ENCODE data around the gene CCDC9B. TPM values are rescaled to one million over a fixed set of nuclear protein-coding genes. Genes with fewer than 3 reads are reported as not detected.

Gene CCDC9B
- total RNA-seq, 1 donor from 2014 or later: 71.4 TPM

- no peaks in the 10 kb centered on the region for H3K9me3 ChIP-seq
- intact Hi-C loops (cut with DNase I): no loop called here
- peaks cover 10% of the 10 kb centered on the region for H3K27me3 ChIP-seq (ENCODE audit: low read depth)
- peaks cover 15% of the 10 kb centered on the region for H3K4me1 ChIP-seq
- H3K36me3 ChIP-seq: peaks cover 37% of the 10 kb centered on the region
- DNase-seq (no peak), ATAC-seq (no peak)
- no peak overlapping the region for H3K4me3 ChIP-seq
- H3K27ac ChIP-seq: no peak overlapping the region
- TF ChIP-seq, protein P1, sequence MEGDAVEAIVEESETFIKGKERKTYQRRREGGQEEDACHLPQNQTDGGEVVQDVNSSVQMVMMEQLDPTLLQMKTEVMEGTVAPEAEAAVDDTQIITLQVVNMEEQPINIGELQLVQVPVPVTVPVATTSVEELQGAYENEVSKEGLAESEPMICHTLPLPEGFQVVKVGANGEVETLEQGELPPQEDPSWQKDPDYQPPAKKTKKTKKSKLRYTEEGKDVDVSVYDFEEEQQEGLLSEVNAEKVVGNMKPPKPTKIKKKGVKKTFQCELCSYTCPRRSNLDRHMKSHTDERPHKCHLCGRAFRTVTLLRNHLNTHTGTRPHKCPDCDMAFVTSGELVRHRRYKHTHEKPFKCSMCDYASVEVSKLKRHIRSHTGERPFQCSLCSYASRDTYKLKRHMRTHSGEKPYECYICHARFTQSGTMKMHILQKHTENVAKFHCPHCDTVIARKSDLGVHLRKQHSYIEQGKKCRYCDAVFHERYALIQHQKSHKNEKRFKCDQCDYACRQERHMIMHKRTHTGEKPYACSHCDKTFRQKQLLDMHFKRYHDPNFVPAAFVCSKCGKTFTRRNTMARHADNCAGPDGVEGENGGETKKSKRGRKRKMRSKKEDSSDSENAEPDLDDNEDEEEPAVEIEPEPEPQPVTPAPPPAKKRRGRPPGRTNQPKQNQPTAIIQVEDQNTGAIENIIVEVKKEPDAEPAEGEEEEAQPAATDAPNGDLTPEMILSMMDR (IDR thresholded peaks at IDR 0.05): no peak
Observed at GRCh38 chr15:40293006-40293405, 47.7 kb downstream of the CCDC9B start.

GRCh38 chr15:40292246-40292645 lies 48.5 kb downstream of the CCDC9B start:
- TF ChIP-seq, protein P1 (IDR thresholded peaks at IDR 0.05): no peak
- no peak overlapping the region for H3K4me3 ChIP-seq
- intact Hi-C loops (cut with DNase I): no loop called here
- H3K36me3 ChIP-seq: peaks cover 36% of the 10 kb centered on the region
- no peak for DNase-seq
- ATAC-seq: no peak
- no peak overlapping the region for H3K27ac ChIP-seq
- H3K27me3 ChIP-seq (ENCODE audit: low read depth): peaks cover 10% of the 10 kb centered on the region
- peaks cover 15% of the 10 kb centered on the region for H3K4me1 ChIP-seq
- H3K9me3 ChIP-seq: no peaks in the 10 kb centered on the region

GRCh38 chr15:40290918-40291574 lies 49.7 kb downstream of the CCDC9B start:
- intact Hi-C loops (cut with DNase I): no loop called here
- no peak overlapping the region for H3K27ac ChIP-seq
- no peak for DNase-seq
- peaks cover 36% of the 10 kb centered on the region for H3K36me3 ChIP-seq
- peak overlapping the region; percentile 42 for H3K4me3 ChIP-seq
- no peaks in the 10 kb centered on the region for H3K9me3 ChIP-seq
- peaks cover 15% of the 10 kb centered on the region for H3K4me1 ChIP-seq
- TF ChIP-seq, protein P1 (IDR thresholded peaks at IDR 0.05): no peak
- peak; percentile 79 to 85 for ATAC-seq
- peaks cover 10% of the 10 kb centered on the region for H3K27me3 ChIP-seq (ENCODE audit: low read depth)

- Histone ChIP-seq H3K27ac (no peak overlapping the region), H3K4me1 (peaks cover 20% of the 10 kb centered on the region), H3K4me3 (no peak overlapping the region), H3K9me3 (no peaks in the 10 kb centered on the region), H3K36me3 (peaks cover 36% of the 10 kb centered on the region), H3K27me3 (ENCODE audit: low read depth) (peaks cover 10% of the 10 kb centered on the region)
- TF ChIP-seq, protein P1 (IDR thresholded peaks at IDR 0.05): no peak
- intact Hi-C loops (cut with DNase I): no loop called here
- ATAC-seq (no peak), DNase-seq (no peak)
Observed at GRCh38 chr15:40290545-40290917, 50.2 kb downstream of the CCDC9B start.

DNA sequence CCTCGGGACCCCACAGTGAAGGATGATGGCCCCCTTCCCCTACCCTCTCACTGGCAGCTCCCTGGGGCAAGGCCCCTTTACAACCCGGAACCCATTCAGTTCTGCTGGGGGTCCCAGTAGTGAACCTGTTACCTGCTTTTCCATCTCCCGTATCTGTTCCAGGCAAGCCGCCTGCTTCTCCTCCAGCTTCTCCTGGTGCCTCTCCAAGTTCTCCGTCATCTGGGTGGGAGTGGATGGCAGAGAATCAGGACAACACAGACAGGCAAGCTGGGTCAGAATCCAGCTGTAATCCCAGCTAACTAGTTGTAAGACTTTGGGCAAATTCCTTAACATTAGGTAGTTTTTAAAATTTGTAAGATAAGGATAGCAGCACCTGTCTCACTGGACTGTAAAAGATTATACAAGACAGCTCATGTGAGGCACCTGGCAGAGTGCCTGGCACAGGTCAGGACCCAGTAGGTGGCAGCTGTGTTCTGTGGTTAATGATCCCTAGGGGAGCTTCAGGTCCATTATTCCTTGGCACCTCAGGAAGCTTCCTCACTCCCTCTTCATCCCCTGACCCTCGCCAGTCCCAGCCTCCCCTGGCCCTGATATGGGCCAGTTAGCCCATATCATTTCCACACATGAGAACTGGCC lies 51.5 kb downstream of the CCDC9B start:
- no peak overlapping the region for H3K27ac ChIP-seq
- intact Hi-C loops (cut with DNase I): no loop called here
- no peak overlapping the region for H3K4me3 ChIP-seq
- no peak for DNase-seq
- peaks cover 10% of the 10 kb centered on the region for H3K27me3 ChIP-seq (ENCODE audit: low read depth)
- TF ChIP-seq, protein P1 (IDR thresholded peaks at IDR 0.05): no peak
- no peaks in the 10 kb centered on the region for H3K9me3 ChIP-seq
- peaks cover 23% of the 10 kb centered on the region for H3K4me1 ChIP-seq
- ATAC-seq: no peak
- peaks cover 29% of the 10 kb centered on the region for H3K36me3 ChIP-seq
